ENCODE data around the gene NDUFS4. TPM values are rescaled to one million over a fixed set of nuclear protein-coding genes. Genes with fewer than 3 reads are reported as not detected.
"Not testable (repeated sequence)": the region's sequence is repeated elsewhere in the genome, so short reads cannot be mapped to it uniquely, and the experiment has no call there.

The NDUFS4 gene
- total RNA-seq, 1 experiment from 2014 or later = 112 TPM

DNA sequence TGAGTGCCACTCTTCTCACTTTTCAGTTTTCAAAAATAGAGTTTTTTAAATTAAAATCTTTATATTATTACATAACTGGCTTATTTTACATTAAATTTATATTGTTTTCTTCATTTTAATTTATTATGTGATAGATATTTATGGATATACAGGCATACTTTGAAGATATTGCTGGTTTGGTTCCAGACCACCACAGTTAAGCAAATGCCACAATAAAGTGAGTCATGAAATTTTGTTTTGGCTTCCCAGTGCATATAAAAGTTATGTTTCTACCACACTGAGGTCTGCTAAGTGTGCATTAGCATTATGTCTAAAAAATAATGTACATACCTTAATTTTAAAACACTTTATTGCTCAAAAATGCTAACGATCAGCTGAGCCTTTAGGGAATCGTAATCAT lies 47.4 kb downstream of the NDUFS4 start:
- DNase-seq (ENCODE audit: low spot score) = no peak
- H3K4me3 ChIP-seq (ENCODE audit: low read depth, low read length, poor library complexity, severe bottlenecking) = no peak overlapping the region
- peaks cover 11% of the 10 kb centered on the region for H3K4me1 ChIP-seq (ENCODE audit: insufficient read depth, low read length, poor library complexity, severe bottlenecking)
- ChIA-PET POLR2A (ENCODE audit: low non-redundant PET) (no interaction called here), CTCF (no interaction called here)
- no peaks in the 10 kb centered on the region for H3K9me3 ChIP-seq (ENCODE audit: low read depth, low read length, poor library complexity, severe bottlenecking)
- no peak overlapping the region for H3K27ac ChIP-seq (ENCODE audit: low read depth, low read length, poor library complexity, severe bottlenecking)
- no TSS peak for BruUV-seq (replicated peaks)
- intact Hi-C loops (cut with micrococcal nuclease; ENCODE audit: unreplicated experiment) = no loop called here
- no peaks in the 10 kb centered on the region for H3K36me3 ChIP-seq (ENCODE audit: insufficient read depth, low read length, poor library complexity, severe bottlenecking)
- H3K27me3 ChIP-seq (replicated peaks; ENCODE audit: insufficient read depth, low read depth, low read length, poor library complexity) = no peaks in the 10 kb centered on the region
- TF ChIP-seq, protein P1, sequence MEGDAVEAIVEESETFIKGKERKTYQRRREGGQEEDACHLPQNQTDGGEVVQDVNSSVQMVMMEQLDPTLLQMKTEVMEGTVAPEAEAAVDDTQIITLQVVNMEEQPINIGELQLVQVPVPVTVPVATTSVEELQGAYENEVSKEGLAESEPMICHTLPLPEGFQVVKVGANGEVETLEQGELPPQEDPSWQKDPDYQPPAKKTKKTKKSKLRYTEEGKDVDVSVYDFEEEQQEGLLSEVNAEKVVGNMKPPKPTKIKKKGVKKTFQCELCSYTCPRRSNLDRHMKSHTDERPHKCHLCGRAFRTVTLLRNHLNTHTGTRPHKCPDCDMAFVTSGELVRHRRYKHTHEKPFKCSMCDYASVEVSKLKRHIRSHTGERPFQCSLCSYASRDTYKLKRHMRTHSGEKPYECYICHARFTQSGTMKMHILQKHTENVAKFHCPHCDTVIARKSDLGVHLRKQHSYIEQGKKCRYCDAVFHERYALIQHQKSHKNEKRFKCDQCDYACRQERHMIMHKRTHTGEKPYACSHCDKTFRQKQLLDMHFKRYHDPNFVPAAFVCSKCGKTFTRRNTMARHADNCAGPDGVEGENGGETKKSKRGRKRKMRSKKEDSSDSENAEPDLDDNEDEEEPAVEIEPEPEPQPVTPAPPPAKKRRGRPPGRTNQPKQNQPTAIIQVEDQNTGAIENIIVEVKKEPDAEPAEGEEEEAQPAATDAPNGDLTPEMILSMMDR (conservative IDR thresholded peaks at IDR 0.05; ENCODE audit: low read depth, low read length) = no peak
- TF ChIP-seq EZH2 (IDR thresholded peaks at IDR 0.05; ENCODE audit: borderline replicate concordance, low read depth, low read length, poor library complexity, severe bottlenecking) = no peak

DNA sequence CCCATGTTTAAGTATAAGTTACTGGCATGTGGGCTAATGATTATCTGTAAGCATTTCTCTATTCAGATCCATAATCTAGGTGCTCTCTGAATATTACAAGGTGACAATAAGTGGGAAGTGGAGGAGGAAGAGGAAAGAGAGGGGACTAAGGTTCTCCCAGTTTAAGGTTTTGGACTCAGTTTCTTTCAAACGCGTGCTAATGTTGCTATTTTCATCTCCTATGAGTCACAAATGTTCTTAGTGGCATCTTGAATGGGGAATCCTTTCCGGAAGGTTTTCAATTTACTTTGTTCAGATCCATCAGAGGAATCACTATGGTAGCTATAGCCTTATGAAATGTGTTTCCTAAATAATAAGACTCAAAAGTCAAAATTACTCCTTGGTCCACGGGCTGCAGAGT lies 48.5 kb downstream of the NDUFS4 start:
- H3K36me3 ChIP-seq (ENCODE audit: insufficient read depth, low read length, poor library complexity, severe bottlenecking); H3K27ac ChIP-seq (ENCODE audit: low read depth, low read length, poor library complexity, severe bottlenecking); CTCF ChIA-PET; H3K4me3 ChIP-seq (ENCODE audit: low read depth, low read length, poor library complexity, severe bottlenecking); BruUV-seq (replicated peaks); POLR2A ChIA-PET (ENCODE audit: low non-redundant PET); intact Hi-C loops (cut with micrococcal nuclease; ENCODE audit: unreplicated experiment); DNase-seq (ENCODE audit: low spot score); H3K9me3 ChIP-seq (ENCODE audit: low read depth, low read length, poor library complexity, severe bottlenecking); H3K27me3 ChIP-seq (replicated peaks; ENCODE audit: insufficient read depth, low read depth, low read length, poor library complexity): not testable (repeated sequence)
- H3K4me1 ChIP-seq (ENCODE audit: insufficient read depth, low read length, poor library complexity, severe bottlenecking) = peaks cover 12% of the 10 kb centered on the region

DNA sequence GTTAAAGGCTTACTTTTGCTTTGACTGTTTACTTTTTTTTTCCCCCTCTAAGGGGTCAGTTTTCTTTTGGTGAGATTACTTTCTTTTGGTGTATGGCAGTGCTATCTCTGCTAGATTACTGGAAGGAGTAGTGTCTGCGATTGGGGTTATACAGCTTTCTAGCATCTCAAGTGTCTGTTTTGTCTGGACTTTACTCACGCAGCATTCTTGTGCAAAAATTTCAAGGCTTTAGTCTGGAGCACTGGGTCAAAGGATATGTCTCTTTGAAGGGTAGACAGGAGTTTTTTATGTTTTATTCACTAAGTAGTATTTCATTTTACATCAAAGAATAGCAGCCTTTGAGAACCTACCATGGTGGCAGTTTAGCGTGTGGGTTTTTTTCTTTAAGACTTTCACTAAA lies 52.6 kb downstream of the NDUFS4 start:
- intact Hi-C loops (cut with micrococcal nuclease; ENCODE audit: unreplicated experiment) = no loop called here
- H3K36me3 ChIP-seq (ENCODE audit: insufficient read depth, low read length, poor library complexity, severe bottlenecking) = no peaks in the 10 kb centered on the region
- no peak overlapping the region for H3K4me3 ChIP-seq (ENCODE audit: low read depth, low read length, poor library complexity, severe bottlenecking)
- H3K9me3 ChIP-seq (ENCODE audit: low read depth, low read length, poor library complexity, severe bottlenecking) = no peaks in the 10 kb centered on the region
- CTCF ChIA-PET = no interaction called here
- TF ChIP-seq, protein P1 (conservative IDR thresholded peaks at IDR 0.05; ENCODE audit: low read depth, low read length) = no peak
- no peak for TF ChIP-seq EZH2 (IDR thresholded peaks at IDR 0.05; ENCODE audit: borderline replicate concordance, low read depth, low read length, poor library complexity, severe bottlenecking)
- BruUV-seq (replicated peaks) = no TSS peak
- no peak overlapping the region for H3K27ac ChIP-seq (ENCODE audit: low read depth, low read length, poor library complexity, severe bottlenecking)
- no peaks in the 10 kb centered on the region for H3K27me3 ChIP-seq (replicated peaks; ENCODE audit: insufficient read depth, low read depth, low read length, poor library complexity)
- H3K4me1 ChIP-seq (ENCODE audit: insufficient read depth, low read length, poor library complexity, severe bottlenecking) = peaks cover 18% of the 10 kb centered on the region
- POLR2A ChIA-PET (ENCODE audit: low non-redundant PET) = no interaction called here
- DNase-seq (ENCODE audit: low spot score) = no peak

DNA sequence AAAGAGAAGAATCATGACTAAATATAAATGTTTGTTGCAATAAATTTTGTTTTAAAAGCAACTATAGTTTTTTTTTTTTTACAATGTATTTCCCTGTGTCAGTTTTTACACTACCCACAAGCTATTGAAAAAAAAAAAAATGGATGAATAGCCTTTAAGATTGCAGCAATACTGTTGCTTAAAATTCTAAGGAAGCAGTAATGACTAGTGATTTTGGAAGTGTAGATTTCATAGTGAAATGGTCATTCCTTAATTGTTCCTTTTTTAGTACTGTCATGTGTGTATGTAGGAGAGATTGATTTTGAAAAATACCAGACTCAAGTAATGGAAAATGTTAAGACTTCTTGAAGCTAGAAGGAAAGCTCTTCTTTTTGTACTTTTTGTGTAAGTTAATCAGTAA lies 53.1 kb downstream of the NDUFS4 start:
- TF ChIP-seq, protein P1 (conservative IDR thresholded peaks at IDR 0.05; ENCODE audit: low read depth, low read length) = no peak
- no peak for TF ChIP-seq EZH2 (IDR thresholded peaks at IDR 0.05; ENCODE audit: borderline replicate concordance, low read depth, low read length, poor library complexity, severe bottlenecking)
- no peak for DNase-seq (ENCODE audit: low spot score)
- Histone ChIP-seq H3K9me3 (ENCODE audit: low read depth, low read length, poor library complexity, severe bottlenecking) (no peaks in the 10 kb centered on the region), H3K4me1 (ENCODE audit: insufficient read depth, low read length, poor library complexity, severe bottlenecking) (peaks cover 13% of the 10 kb centered on the region), H3K27ac (ENCODE audit: low read depth, low read length, poor library complexity, severe bottlenecking) (no peak overlapping the region), H3K4me3 (ENCODE audit: low read depth, low read length, poor library complexity, severe bottlenecking) (no peak overlapping the region), H3K27me3 (replicated peaks; ENCODE audit: insufficient read depth, low read depth, low read length, poor library complexity) (no peaks in the 10 kb centered on the region), H3K36me3 (ENCODE audit: insufficient read depth, low read length, poor library complexity, severe bottlenecking) (no peaks in the 10 kb centered on the region)
- BruUV-seq (replicated peaks) = no TSS peak
- CTCF ChIA-PET = no interaction called here
- POLR2A ChIA-PET (ENCODE audit: low non-redundant PET) = no interaction called here
- intact Hi-C loops (cut with micrococcal nuclease; ENCODE audit: unreplicated experiment) = no loop called here

Measured in A673 (cell line).